ENCODE data around the gene PDE11A. TPM values are rescaled to one million over a fixed set of nuclear protein-coding genes. Genes with fewer than 3 reads are reported as not detected.

PDE11A gene
- total and polyA plus RNA-seq, 4 experiments from 2014 or later, result not detected

DNA sequence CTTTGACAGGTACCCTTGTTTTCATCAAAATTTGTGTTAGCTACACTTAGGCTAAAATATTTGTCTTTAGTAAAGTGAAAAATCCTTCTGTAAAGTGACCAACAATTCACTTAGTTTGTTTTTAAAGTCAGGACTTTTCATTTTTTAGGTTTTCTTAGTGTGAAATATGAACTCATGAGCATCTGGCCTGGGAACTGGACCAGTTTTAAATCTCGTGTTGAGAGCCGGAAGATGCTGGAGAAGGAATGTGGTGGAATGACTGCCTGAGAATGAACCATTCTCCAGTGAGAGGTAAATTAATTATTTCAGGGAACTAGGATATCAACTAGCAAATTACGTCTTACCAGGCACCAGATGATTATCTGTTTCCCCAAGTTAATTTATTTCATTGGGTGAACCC lies 374.3 kb downstream of the PDE11A start:
- no peak overlapping the region for H3K4me3 Mint-ChIP-seq
- ChIA-PET CTCF (ENCODE audit: partially characterized antibody) (interaction anchor here (1.5 kb wide), 1 partner anchor 63 kb away, joined by 3 read pairs; no protein-coding TSS in a partner anchor), POLR2A (ENCODE audit: partially characterized antibody) (no interaction called here)
- no peaks in the 10 kb centered on the region for H3K9me3 Mint-ChIP-seq
- Histone ChIP-seq H3K27ac (ENCODE audit: low read depth, low read length) (no peak overlapping the region), H3K36me3 (ENCODE audit: insufficient read depth, low read length) (no peaks in the 10 kb centered on the region), H3K4me1 (ENCODE audit: insufficient read depth, low read length) (no peaks in the 10 kb centered on the region), H3K9me3 (ENCODE audit: control insufficient read depth in 1 of 2, low read length in 2 of 2) (no peaks in the 10 kb centered on the region), H3K4me3 (ENCODE audit: low read length in 2 of 2) (no peak overlapping the region), H3K27me3 (ENCODE audit: insufficient read depth, low read length) (no peaks in the 10 kb centered on the region)
- H3K27me3 Mint-ChIP-seq, result peaks cover 6 to 20% of the 10 kb centered on the region in 2 donors
- intact Hi-C loops (cut with micrococcal nuclease), result no loop called here
- no peak for DNase-seq
- H3K27ac Mint-ChIP-seq, result no peak overlapping the region
- H3K36me3 Mint-ChIP-seq, result no peaks in the 10 kb centered on the region
- H3K4me1 Mint-ChIP-seq, result no peaks in the 10 kb centered on the region

DNA sequence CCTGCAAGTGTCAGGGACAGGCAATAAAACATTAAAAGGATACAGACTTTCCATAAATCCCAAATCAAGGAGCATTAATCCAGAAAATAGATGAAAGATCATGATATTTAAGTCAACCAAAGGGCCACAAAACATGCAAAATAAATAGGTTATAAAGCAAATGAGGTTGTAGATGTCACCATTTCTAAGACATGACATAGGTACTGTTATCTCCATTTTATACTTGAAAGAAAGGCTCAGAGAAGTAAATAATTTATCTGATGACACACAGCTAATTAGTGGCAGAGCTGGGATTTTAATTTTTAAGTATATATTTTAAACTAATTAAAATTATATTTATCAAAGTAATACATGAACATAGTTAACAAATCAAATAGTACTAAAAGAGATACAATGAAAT lies 378.2 kb downstream of the PDE11A start:
- no peaks in the 10 kb centered on the region for H3K36me3 Mint-ChIP-seq

DNA sequence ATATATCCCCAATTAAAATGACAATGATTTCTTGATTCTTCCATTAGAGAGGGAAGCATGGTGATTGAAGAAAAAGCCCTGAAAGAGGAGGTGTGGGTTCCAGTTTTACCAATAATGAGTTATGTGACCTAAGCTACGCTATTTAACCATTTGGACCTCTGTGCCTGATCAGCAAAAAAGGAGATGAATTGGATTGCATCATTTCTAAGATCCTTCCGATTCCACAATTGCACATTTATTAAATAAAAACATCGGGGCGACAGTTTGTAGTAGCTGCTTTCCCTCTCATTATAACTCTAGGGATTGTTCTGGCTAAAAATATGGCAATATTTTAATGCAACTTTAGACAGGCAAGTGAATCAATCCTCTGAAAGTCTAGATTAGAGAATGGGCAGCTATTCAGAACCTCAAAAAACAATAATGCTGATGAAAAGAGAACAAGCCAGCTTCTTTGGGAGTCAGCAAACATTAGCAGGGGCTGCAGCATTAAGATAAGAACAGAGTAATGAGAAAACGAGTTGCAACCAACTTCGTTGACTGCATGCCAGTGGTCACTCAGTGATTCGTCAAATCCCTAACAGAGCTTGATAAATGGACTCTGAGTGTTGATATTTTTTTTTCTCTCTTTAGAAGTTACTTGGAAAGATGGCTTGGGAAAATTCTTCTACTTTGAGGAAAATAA lies 378.8 kb downstream of the PDE11A start:
- no peak overlapping the region for H3K27ac Mint-ChIP-seq
- ChIA-PET CTCF (ENCODE audit: partially characterized antibody) (interaction anchor here (2.0 kb wide), 1 partner anchor 9 kb away, joined by 5 read pairs; no protein-coding TSS in a partner anchor), POLR2A (ENCODE audit: partially characterized antibody) (no interaction called here)
- no peaks in the 10 kb centered on the region for H3K4me1 ChIP-seq (ENCODE audit: insufficient read depth, low read length)
- no peak overlapping the region for H3K4me3 ChIP-seq (ENCODE audit: low read length in 2 of 2)
- no peaks in the 10 kb centered on the region for H3K36me3 Mint-ChIP-seq
- no peak overlapping the region for H3K4me3 Mint-ChIP-seq
- H3K27me3 Mint-ChIP-seq, result peaks cover 6 to 18% of the 10 kb centered on the region in 2 donors
- no peaks in the 10 kb centered on the region for H3K9me3 ChIP-seq (ENCODE audit: control insufficient read depth in 1 of 2, low read length in 2 of 2)
- no peak overlapping the region for H3K27ac ChIP-seq (ENCODE audit: low read depth, low read length)
- no peak for DNase-seq
- H3K4me1 Mint-ChIP-seq, result no peaks in the 10 kb centered on the region
- intact Hi-C loops (cut with micrococcal nuclease), result no loop called here
- no peaks in the 10 kb centered on the region for H3K36me3 ChIP-seq (ENCODE audit: insufficient read depth, low read length)
- no peaks in the 10 kb centered on the region for H3K9me3 Mint-ChIP-seq
- H3K27me3 ChIP-seq (ENCODE audit: insufficient read depth, low read length), result no peaks in the 10 kb centered on the region

More for the DNA sequence above, 378.2 kb downstream of the PDE11A start:
- no peak for DNase-seq
- Histone ChIP-seq H3K9me3 (ENCODE audit: control insufficient read depth in 1 of 2, low read length in 2 of 2) (no peaks in the 10 kb centered on the region), H3K4me1 (ENCODE audit: insufficient read depth, low read length) (no peaks in the 10 kb centered on the region), H3K27me3 (ENCODE audit: insufficient read depth, low read length) (no peaks in the 10 kb centered on the region), H3K4me3 (ENCODE audit: low read length in 2 of 2) (no peak overlapping the region), H3K27ac (ENCODE audit: low read depth, low read length) (no peak overlapping the region), H3K36me3 (ENCODE audit: insufficient read depth, low read length) (no peaks in the 10 kb centered on the region)
- no peak overlapping the region for H3K27ac Mint-ChIP-seq
- ChIA-PET POLR2A (ENCODE audit: partially characterized antibody) (no interaction called here), CTCF (ENCODE audit: partially characterized antibody) (interaction anchor here (2.0 kb wide), 1 partner anchor 9 kb away, joined by 5 read pairs; no protein-coding TSS in a partner anchor)
- intact Hi-C loops (cut with micrococcal nuclease), result no loop called here
- H3K9me3 Mint-ChIP-seq, result no peaks in the 10 kb centered on the region
- H3K4me1 Mint-ChIP-seq, result no peaks in the 10 kb centered on the region
- no peak overlapping the region for H3K4me3 Mint-ChIP-seq
- H3K27me3 Mint-ChIP-seq, result peaks cover 6 to 18% of the 10 kb centered on the region in 2 donors

DNA sequence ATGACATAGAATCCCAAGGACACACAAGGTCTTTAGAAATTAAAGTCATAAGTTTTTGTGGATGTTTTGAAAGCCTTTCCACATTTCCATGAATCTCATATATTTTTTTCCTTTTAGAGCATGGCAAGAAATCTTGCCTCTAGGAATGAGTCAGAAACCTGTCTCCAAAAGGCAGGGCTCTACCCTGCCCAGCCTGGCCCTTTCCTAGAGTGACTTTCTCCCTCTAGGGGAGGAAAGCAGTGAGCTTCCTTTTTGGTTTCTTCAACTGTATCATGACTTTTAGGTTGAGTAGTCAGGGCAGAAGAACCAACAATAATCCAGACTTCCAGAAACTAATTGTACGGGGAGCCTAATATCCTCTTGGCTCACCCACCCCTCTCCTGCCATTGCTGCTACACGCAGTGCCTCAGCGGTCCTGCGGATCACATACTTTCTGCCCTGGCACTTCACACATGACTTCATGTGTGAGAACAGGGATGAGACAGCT lies 379.8 kb downstream of the PDE11A start:
- no peak overlapping the region for H3K4me3 Mint-ChIP-seq
- H3K9me3 Mint-ChIP-seq, result no peaks in the 10 kb centered on the region
- no peaks in the 10 kb centered on the region for H3K27me3 ChIP-seq (ENCODE audit: insufficient read depth, low read length)
- H3K27ac Mint-ChIP-seq, result no peak overlapping the region
- no peaks in the 10 kb centered on the region for H3K36me3 ChIP-seq (ENCODE audit: insufficient read depth, low read length)
- intact Hi-C loops (cut with micrococcal nuclease), result no loop called here
- no peak overlapping the region for H3K4me3 ChIP-seq (ENCODE audit: low read length in 2 of 2)
- CTCF ChIA-PET (ENCODE audit: partially characterized antibody), result no interaction called here
- peaks cover 9 to 18% of the 10 kb centered on the region in 2 donors for H3K27me3 Mint-ChIP-seq
- H3K4me1 Mint-ChIP-seq, result no peaks in the 10 kb centered on the region
- DNase-seq, result no peak
- no peaks in the 10 kb centered on the region for H3K4me1 ChIP-seq (ENCODE audit: insufficient read depth, low read length)
- no peaks in the 10 kb centered on the region for H3K36me3 Mint-ChIP-seq
- no peaks in the 10 kb centered on the region for H3K9me3 ChIP-seq (ENCODE audit: control insufficient read depth in 1 of 2, low read length in 2 of 2)
- POLR2A ChIA-PET (ENCODE audit: partially characterized antibody), result no interaction called here
- no peak overlapping the region for H3K27ac ChIP-seq (ENCODE audit: low read depth, low read length)

- Mint-ChIP-seq H3K27me3 (peaks cover 9 to 18% of the 10 kb centered on the region in 2 donors), H3K27ac (no peak overlapping the region), H3K9me3 (no peaks in the 10 kb centered on the region), H3K4me3 (no peak overlapping the region), H3K36me3 (no peaks in the 10 kb centered on the region), H3K4me1 (no peaks in the 10 kb centered on the region)
- Histone ChIP-seq H3K4me1 (ENCODE audit: insufficient read depth, low read length) (no peaks in the 10 kb centered on the region), H3K9me3 (ENCODE audit: control insufficient read depth in 1 of 2, low read length in 2 of 2) (no peaks in the 10 kb centered on the region), H3K36me3 (ENCODE audit: insufficient read depth, low read length) (no peaks in the 10 kb centered on the region), H3K27ac (ENCODE audit: low read depth, low read length) (no peak overlapping the region), H3K27me3 (ENCODE audit: insufficient read depth, low read length) (no peaks in the 10 kb centered on the region), H3K4me3 (ENCODE audit: low read length in 2 of 2) (no peak overlapping the region)
- ChIA-PET CTCF (ENCODE audit: partially characterized antibody) (no interaction called here), POLR2A (ENCODE audit: partially characterized antibody) (no interaction called here)
- no peak for DNase-seq
- intact Hi-C loops (cut with micrococcal nuclease), result no loop called here
These were observed 380.4 kb downstream of the PDE11A start for GRCh38 chr2:177692042-177692782.

DNA sequence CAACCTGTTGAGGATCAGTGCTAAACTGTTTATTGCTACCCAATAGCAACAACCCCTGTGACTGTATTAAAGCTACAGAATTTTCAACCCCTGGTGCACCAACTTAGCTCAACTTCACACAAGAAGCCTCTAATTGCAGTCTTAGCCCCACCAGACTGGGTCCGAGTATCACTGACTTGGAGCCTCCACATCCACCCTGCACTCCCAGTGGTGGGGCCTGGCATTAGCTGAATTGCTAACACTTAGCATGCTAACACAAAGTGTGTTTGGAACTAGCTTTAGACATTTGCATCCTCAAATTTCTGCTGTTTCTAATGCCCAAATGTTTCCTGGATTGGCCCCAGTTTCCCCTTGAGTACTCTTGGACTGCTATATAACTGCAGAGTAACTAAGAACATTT lies 381.4 kb downstream of the PDE11A start:
- Histone ChIP-seq H3K9me3 (ENCODE audit: control insufficient read depth in 1 of 2, low read length in 2 of 2) (no peaks in the 10 kb centered on the region), H3K27ac (ENCODE audit: low read depth, low read length) (no peak overlapping the region), H3K27me3 (ENCODE audit: insufficient read depth, low read length) (no peaks in the 10 kb centered on the region), H3K36me3 (ENCODE audit: insufficient read depth, low read length) (no peaks in the 10 kb centered on the region), H3K4me1 (ENCODE audit: insufficient read depth, low read length) (no peaks in the 10 kb centered on the region), H3K4me3 (ENCODE audit: low read length in 2 of 2) (no peak overlapping the region)
- no peak overlapping the region for H3K4me3 Mint-ChIP-seq
- no peak for DNase-seq
- no peak overlapping the region for H3K27ac Mint-ChIP-seq
- intact Hi-C loops (cut with micrococcal nuclease), result no loop called here
- peaks cover 8 to 18% of the 10 kb centered on the region in 2 donors for H3K27me3 Mint-ChIP-seq
- H3K36me3 Mint-ChIP-seq, result no peaks in the 10 kb centered on the region
- ChIA-PET POLR2A (ENCODE audit: partially characterized antibody) (no interaction called here), CTCF (ENCODE audit: partially characterized antibody) (interaction anchor here (0.8 kb wide), 1 partner anchor 28 kb away, joined by 3 read pairs; no protein-coding TSS in a partner anchor)
- no peaks in the 10 kb centered on the region for H3K9me3 Mint-ChIP-seq
- H3K4me1 Mint-ChIP-seq, result no peaks in the 10 kb centered on the region

GRCh38 chr2:177689623-177690022 lies 383.0 kb downstream of the PDE11A start:
- Histone ChIP-seq H3K4me3 (ENCODE audit: low read length in 2 of 2) (no peak overlapping the region), H3K9me3 (ENCODE audit: control insufficient read depth in 1 of 2, low read length in 2 of 2) (no peaks in the 10 kb centered on the region), H3K27ac (ENCODE audit: low read depth, low read length) (no peak overlapping the region), H3K36me3 (ENCODE audit: insufficient read depth, low read length) (no peaks in the 10 kb centered on the region), H3K4me1 (ENCODE audit: insufficient read depth, low read length) (no peaks in the 10 kb centered on the region), H3K27me3 (ENCODE audit: insufficient read depth, low read length) (no peaks in the 10 kb centered on the region)
- H3K27me3 Mint-ChIP-seq, result peaks cover 5 to 11% of the 10 kb centered on the region in 2 donors
- H3K27ac Mint-ChIP-seq, result no peak overlapping the region
- no peak overlapping the region for H3K4me3 Mint-ChIP-seq
- POLR2A ChIA-PET (ENCODE audit: partially characterized antibody), result no interaction called here
- H3K4me1 Mint-ChIP-seq, result no peaks in the 10 kb centered on the region
- H3K36me3 Mint-ChIP-seq, result no peaks in the 10 kb centered on the region
- DNase-seq, result no peak
- CTCF ChIA-PET (ENCODE audit: partially characterized antibody), result no interaction called here
- no peaks in the 10 kb centered on the region for H3K9me3 Mint-ChIP-seq
- intact Hi-C loops (cut with micrococcal nuclease), result no loop called here
